Mesothelial cell of epicardium (in vitro differentiated cells): ENCODE data around the gene PTPRN2. TPM values are rescaled to one million over a fixed set of nuclear protein-coding genes. Genes with fewer than 3 reads are reported as not detected.

Experiments used
- DNase-seq, 2 experiments: peaks; one replicate each; pipeline ENCODE4 v3.0.0; 2021; ENCODE audit warnings: low spot score in 2 of 2; ENCODE audit not compliant: unreplicated experiment in 2 of 2
- H3K27ac Mint-ChIP-seq: 2 replicates; pipeline ENCODE4 v1.8.0; 2021; ENCODE audit warnings: mixed read lengths
- H3K27me3 Mint-ChIP-seq: 2 replicates; pipeline ENCODE4 v1.8.0; 2021; ENCODE audit warnings: low read depth, mixed read lengths
- H3K36me3 Mint-ChIP-seq: 2 replicates; pipeline ENCODE4 v1.8.0; 2021; ENCODE audit warnings: mixed read lengths
- H3K4me1 Mint-ChIP-seq: 2 replicates; pipeline ENCODE4 v1.8.0; 2021; ENCODE audit warnings: mixed read lengths
- H3K4me3 Mint-ChIP-seq: 2 replicates; pipeline ENCODE4 v1.8.0; 2021; ENCODE audit warnings: mild to moderate bottlenecking, moderate library complexity, mixed read lengths
- H3K9me3 Mint-ChIP-seq: 2 replicates; pipeline ENCODE4 v1.8.0; 2021; ENCODE audit warnings: mixed read lengths
- CTCF ChIP-seq: fragments of 200-600 bp; sonication (generic); IDR thresholded peaks from one replicate; pipeline ENCODE4 v1.5.0; 2021; ENCODE audit warnings: antibody characterized with exemption; ENCODE audit not compliant: unreplicated experiment
- total RNA-seq: library from RNA; stranded (reverse); gene quantifications from 3 replicates; pipeline ENCODE4 v1.2.1, GENCODE V29; 2021

PTPRN2 gene
- total RNA-seq, 1 donor from 2014 or later, result 2.2 TPM

- no peak for TF ChIP-seq CTCF
- Mint-ChIP-seq H3K4me1 (no peaks in the 10 kb centered on the region), H3K4me3 (no peak overlapping the region), H3K27me3 (no peaks in the 10 kb centered on the region), H3K36me3 (no peaks in the 10 kb centered on the region), H3K27ac (no peak overlapping the region), H3K9me3 (peaks cover 8% of the 10 kb centered on the region)
- no peak for DNase-seq
These were observed 779.6 kb downstream of the PTPRN2 start for GRCh38 chr7:157808042-157808441.

- Mint-ChIP-seq H3K9me3 (peaks cover 9% of the 10 kb centered on the region), H3K36me3 (no peaks in the 10 kb centered on the region), H3K27ac (no peak overlapping the region), H3K27me3 (no peaks in the 10 kb centered on the region), H3K4me1 (no peaks in the 10 kb centered on the region), H3K4me3 (no peak overlapping the region)
- TF ChIP-seq CTCF, result no peak
- no peak for DNase-seq
These were observed 780.1 kb downstream of the PTPRN2 start for GRCh38 chr7:157807510-157807909.

- Mint-ChIP-seq H3K9me3 (peaks cover 14% of the 10 kb centered on the region), H3K4me3 (no peak overlapping the region), H3K4me1 (no peaks in the 10 kb centered on the region), H3K27ac (no peak overlapping the region), H3K36me3 (no peaks in the 10 kb centered on the region), H3K27me3 (no peaks in the 10 kb centered on the region)
- DNase-seq, result no peak
- no peak for TF ChIP-seq CTCF
These were observed 780.9 kb downstream of the PTPRN2 start for GRCh38 chr7:157806711-157807110.

GRCh38 chr7:157805713-157806112, 781.9 kb downstream of the PTPRN2 start:
- no peaks in the 10 kb centered on the region for H3K27me3 Mint-ChIP-seq
- no peaks in the 10 kb centered on the region for H3K36me3 Mint-ChIP-seq
- H3K9me3 Mint-ChIP-seq, result peaks cover 14% of the 10 kb centered on the region
- no peaks in the 10 kb centered on the region for H3K4me1 Mint-ChIP-seq
- H3K4me3 Mint-ChIP-seq, result no peak overlapping the region
- no peak for TF ChIP-seq CTCF
- DNase-seq, result no peak
- H3K27ac Mint-ChIP-seq, result no peak overlapping the region

GRCh38 chr7:157803906-157804305, 783.7 kb downstream of the PTPRN2 start:
- Mint-ChIP-seq H3K4me3 (no peak overlapping the region), H3K9me3 (peaks cover 14% of the 10 kb centered on the region), H3K36me3 (no peaks in the 10 kb centered on the region), H3K27me3 (no peaks in the 10 kb centered on the region), H3K27ac (no peak overlapping the region), H3K4me1 (no peaks in the 10 kb centered on the region)
- DNase-seq, result no peak
- TF ChIP-seq CTCF, result no peak
